8988T (cell line): ENCODE results near the gene TYSND1.
"Not testable (repeated sequence)": the region's sequence is repeated elsewhere in the genome, so short reads cannot be mapped to it uniquely, and the experiment has no call there.

ENCODE experiments used
- DNase-seq: peaks from one replicate; pipeline ENCODE4 v3.0.0; 2011

The TYSND1 gene

GRCh38 chr10:70106958-70107791 lies 39.3 kb downstream of the TYSND1 start:
- no peak for DNase-seq

GRCh38 chr10:70101668-70102067 lies 44.8 kb downstream of the TYSND1 start:
- no peak for DNase-seq

DNA sequence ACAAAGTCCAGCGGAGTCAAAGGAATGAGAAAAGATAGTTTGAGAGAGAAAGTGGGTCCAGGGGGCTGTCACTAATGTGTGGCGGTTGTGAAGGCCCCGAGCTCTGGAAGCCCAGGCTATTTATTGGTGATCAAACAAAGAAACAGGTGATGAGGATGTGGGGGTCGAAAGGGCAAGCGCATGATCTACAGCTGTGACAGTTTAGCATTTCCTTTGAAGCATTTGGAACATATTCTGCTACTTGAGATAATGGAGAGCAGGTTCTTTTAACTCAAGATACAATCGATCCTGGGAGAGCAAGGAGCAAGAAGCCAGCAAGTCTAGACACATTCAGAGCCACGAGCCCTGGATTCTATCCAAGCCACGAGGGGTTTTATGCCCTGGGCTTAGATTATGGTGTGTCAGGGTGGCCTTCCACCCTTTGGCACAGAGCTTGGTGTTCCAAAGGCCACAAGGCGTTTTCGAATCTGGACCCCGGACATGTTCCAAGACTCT lies 45.4 kb downstream of the TYSND1 start:
- not testable (repeated sequence) for DNase-seq

GRCh38 chr10:70098271-70098670 lies 48.2 kb downstream of the TYSND1 start:
- DNase-seq, result no peak

DNA sequence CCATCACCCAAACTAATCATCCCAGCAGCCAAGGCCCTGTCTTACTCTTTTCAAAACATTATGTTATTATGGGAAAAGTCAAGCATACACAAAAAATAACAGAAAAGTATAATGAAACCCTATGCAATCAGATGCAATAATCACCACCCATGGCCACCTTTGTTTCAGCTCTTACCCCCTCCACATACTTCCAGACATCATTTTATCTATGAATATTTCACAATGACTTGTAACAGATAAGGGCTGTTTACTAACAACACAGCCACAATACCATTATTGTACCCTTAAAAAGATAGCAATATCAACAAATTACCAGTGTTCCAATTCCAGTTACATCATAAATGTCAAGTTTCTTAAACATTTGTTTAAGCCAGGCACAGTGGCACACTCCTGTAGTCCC lies 49.0 kb downstream of the TYSND1 start:
- no peak for DNase-seq

DNA sequence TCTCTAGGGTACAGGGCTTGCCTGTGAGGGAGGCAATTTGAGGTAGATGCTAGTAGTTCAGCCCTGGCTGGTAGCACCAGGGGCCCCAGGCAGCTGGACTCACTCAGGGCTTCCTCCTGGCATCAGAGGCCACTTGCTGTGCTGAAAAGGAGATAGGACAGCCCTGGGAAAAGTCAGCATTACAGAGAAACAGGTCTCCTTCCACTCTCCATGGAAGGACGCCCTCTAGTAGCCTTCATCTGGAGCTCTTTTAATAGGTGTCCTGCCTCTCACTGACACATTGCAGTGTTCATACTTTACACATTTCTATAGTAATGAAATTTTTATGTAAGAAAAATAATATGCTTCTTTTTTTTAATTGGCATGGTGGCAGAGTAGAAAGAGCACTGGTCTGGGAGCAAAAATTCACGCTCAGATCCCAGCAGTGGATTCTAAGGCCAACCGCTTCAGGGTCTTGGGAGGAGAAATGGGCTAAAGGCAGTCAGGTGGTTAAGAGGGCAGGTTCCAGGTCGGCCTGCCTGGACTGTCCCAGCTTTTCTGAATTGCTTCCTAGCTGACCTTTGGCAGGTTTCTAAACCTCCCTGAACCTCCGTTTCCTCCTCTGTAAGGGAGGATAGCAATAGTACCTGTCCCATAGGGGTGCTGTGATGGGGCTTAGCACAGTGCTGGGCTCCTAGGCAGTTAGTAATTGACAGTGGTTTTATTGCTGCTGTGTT lies 49.6 kb downstream of the TYSND1 start:
- DNase-seq, result no peak

DNA sequence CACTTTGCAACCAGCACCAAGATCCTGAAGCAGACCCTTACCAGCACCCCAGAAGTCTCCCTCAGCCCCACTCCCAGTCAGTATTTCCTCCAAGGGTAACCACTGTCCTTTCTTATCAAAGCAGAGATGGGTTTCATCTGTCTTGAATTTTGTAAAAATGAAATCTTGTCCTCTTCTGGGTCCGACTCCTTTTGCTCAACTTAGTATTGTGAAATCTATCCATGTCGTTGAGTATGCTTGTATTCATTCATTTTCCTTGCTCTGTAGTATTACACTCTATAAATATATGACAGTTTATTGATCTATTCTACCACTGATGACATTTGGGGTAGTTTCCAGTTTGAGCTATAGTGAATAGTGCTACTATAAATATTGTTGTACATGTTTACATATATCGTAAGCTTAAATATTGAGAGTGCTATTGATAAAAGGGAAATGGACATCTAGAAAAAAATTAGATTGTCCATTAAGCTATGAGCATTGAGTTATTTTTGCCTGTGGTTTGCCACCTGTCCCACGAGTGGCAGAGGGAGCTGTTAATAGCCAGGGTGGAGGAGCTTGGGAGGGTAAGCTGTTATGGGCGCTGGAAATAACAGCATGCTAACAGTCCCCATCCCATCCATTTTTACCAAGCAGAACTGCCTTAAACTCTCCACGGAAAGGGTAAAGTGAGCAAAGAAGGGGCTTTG lies 50.3 kb downstream of the TYSND1 start:
- DNase-seq, result no peak

- DNase-seq, result no peak
Measured at GRCh38 chr10:70094250-70094649, 52.2 kb downstream of the TYSND1 start.

- DNase-seq, result no peak
Measured at GRCh38 chr10:70093335-70093944, 53.1 kb downstream of the TYSND1 start.

DNA sequence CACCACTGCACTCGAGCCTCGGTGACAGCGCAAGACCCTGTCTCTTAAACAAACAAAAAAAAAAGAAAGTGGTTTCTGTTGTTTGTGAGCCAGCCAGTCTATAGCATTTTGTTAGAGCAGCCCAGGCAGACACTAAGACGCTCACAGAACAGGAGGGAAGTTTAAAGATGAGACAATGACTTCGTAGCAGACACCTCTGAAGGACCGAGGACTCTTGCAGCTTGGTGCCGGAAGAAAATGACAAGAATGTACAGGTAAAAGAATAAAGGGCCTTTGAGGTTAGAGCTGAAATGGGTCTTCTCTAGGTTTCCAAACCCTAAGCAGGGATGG lies 54.1 kb downstream of the TYSND1 start:
- no peak for DNase-seq

DNA sequence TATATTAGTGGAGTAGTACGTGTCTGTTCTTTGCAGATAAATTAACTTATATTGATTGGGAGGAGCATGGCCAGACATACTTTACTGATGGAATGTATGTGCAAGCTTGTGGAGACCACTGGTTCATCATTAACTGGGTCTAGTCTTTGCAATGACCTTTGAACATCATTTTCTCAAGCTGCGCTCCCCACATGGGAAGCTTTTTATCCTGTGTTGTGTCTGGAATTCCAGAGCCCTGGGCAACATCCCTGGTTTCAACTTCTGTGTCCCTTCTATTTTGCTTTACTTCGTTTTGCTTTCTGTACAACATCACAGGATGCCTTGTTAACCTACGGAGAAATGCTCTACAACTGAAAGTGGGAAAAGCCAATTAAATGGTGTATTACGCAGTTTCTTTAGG lies 55.5 kb downstream of the TYSND1 start:
- no peak for DNase-seq

- no peak for DNase-seq
Measured at GRCh38 chr10:70090013-70090412, 56.5 kb downstream of the TYSND1 start.

- DNase-seq, result no peak
Measured at GRCh38 chr10:70088308-70088698, 58.2 kb downstream of the TYSND1 start.
